Uterus (tissue), 4 donors: ENCODE data around the gene BABAM2. TPM values are rescaled to one million over a fixed set of nuclear protein-coding genes. Genes with fewer than 3 reads are reported as not detected.
"Not testable (repeated sequence)": the region's sequence is repeated elsewhere in the genome, so short reads cannot be mapped to it uniquely, and the experiment has no call there.

ENCODE experiments used
- DNase-seq, 2 donors: peaks; one replicate each; pipeline ENCODE4 v3.0.0-alpha.2; 2019 to 2020
- H3K27ac ChIP-seq, 2 donors: fragments of 200-600 bp; sonication (generic); 1 replicate in 1 of 2; 2 replicates in 1 of 2; pipeline ENCODE4 v1.5.1; 2016 to 2018
- H3K27me3 ChIP-seq, 2 donors: fragments of 200-600 bp; sonication (generic); one replicate each; pipeline ENCODE4 v1.5.1; 2018 to 2019; ENCODE audit warnings: control low read depth in 1 of 2
- H3K36me3 ChIP-seq, 2 donors: fragments of 200-600 bp; sonication (generic); one replicate each; pipeline ENCODE4 v1.5.1; 2019; ENCODE audit warnings: control low read depth in 1 of 2
- H3K4me1 ChIP-seq, 2 donors: fragments of 200-600 bp; sonication (generic); one replicate each; pipeline ENCODE4 v1.5.1; 2018 to 2019; ENCODE audit warnings: control low read depth in 1 of 2
- H3K4me3 ChIP-seq, 2 donors: fragments of 200-600 bp; sonication (generic); 1 replicate in 1 of 2; 2 replicates in 1 of 2; pipeline ENCODE4 v1.5.1; 2018 to 2019; ENCODE audit warnings: mild to moderate bottlenecking in 1 of 2
- H3K9me3 ChIP-seq, 2 donors: fragments of 200-600 bp; sonication (generic); one replicate each; pipeline ENCODE4 v1.5.1; 2019; ENCODE audit warnings: control low read depth in 1 of 2
- CTCF ChIP-seq, 4 experiments: fragments of 200-600 bp in 2 of 4; fragments of 450-650 bp in 2 of 4; sonication (generic) in 2 of 4; IDR thresholded peaks; one replicate each; pipeline ENCODE4 v1.5.1; 2016 to 2019; ENCODE audit warnings: antibody characterized with exemption in 4 of 4, mild to moderate bottlenecking in 2 of 4, moderate library complexity in 1 of 4
- POLR2A ChIP-seq, 2 donors: fragments of 450-650 bp; IDR thresholded peaks; one replicate each; pipeline ENCODE4 v1.6.1; 2016; ENCODE audit warnings: antibody characterized with exemption in 2 of 2, mild to moderate bottlenecking in 1 of 2, moderate library complexity in 1 of 2
- intact Hi-C: fragments of 100-400 bp; cut with DNase I; formaldehyde crosslinking; loops from one replicate; pipeline ENCODE4 v1.15.1; 2023; ENCODE audit warnings: low total_unique reads
- total RNA-seq, 4 donors: library from RNA; depleted of rRNA in 3 of 4; stranded (reverse); fragments of >200 nt in 3 of 4; gene quantifications; one replicate each; pipeline versions ENCODE4 v1.1.0 to v1.2.4, GENCODE V29; 2014 to 2023
- donor health status: DM: yes; HTN: yes; CAD: no.

BABAM2 gene
- total RNA-seq, 4 donors from 2014 or later = 24.1 to 62.1 (median 32.5) TPM

DNA sequence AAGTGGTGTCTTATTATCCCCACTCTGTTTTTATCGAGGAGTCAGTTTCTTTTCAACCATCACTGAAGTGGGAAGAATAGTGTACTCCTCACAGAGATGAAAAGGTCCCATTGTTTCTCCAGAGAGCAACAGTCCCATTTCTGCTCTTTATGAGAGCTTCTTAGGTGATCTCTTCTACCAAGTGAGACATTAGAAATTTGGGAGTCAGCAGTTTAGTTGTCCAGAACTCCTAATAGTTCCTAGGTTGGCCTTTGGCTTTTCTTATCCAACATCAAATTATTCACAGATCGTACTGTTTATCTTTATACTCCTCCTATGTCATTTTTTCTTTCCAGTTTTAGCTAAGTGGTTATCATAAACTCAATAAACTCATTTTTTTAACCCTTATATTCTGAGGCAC, 213.1 kb downstream of the BABAM2 start:
- H3K4me3 ChIP-seq = no peak overlapping the region
- no peak for TF ChIP-seq POLR2A (IDR thresholded peaks at IDR 0.05)
- TF ChIP-seq CTCF (IDR thresholded peaks at IDR 0.05) = no peak
- intact Hi-C loops = no loop called here
- DNase-seq = no peak
- peaks cover 0 to 8% of the 10 kb centered on the region in 2 donors for H3K4me1 ChIP-seq
- H3K36me3 ChIP-seq = no peaks in the 10 kb centered on the region
- H3K27ac ChIP-seq = peak overlapping the region in 1 of 2 donors; percentile 60
- H3K27me3 ChIP-seq = no peaks in the 10 kb centered on the region
- H3K9me3 ChIP-seq = no peaks in the 10 kb centered on the region

- no peak for DNase-seq
Observed at GRCh38 chr2:28108143-28108542, 217.6 kb downstream of the BABAM2 start.

DNA sequence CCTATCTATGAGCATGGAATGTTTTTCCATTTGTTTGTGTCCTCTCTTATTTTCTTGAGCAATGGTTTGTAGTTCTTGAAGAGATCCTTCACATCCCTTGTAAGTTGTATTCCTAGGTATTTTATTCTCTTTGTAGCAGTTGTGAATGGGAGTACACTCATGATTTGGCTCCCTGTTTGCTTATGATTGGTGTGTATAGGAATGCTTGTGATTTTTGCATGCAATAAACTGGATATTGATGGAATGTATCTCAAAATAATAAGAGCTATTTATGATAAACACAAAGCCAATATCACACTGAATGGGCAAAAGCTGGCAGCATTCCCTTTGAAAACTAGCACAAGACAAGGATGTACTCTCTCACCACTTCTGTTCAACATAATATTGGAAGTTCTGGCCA, 223.2 kb downstream of the BABAM2 start:
- H3K4me1 ChIP-seq, H3K27me3 ChIP-seq, intact Hi-C loops, H3K4me3 ChIP-seq, DNase-seq, H3K9me3 ChIP-seq, H3K27ac ChIP-seq, H3K36me3 ChIP-seq: not testable (repeated sequence)

More at GRCh38 chr2:28108143-28108542, 217.6 kb downstream of the BABAM2 start:
- peaks cover 0 to 4% of the 10 kb centered on the region in 2 donors for H3K4me1 ChIP-seq
- H3K36me3 ChIP-seq = no peaks in the 10 kb centered on the region
- no peak overlapping the region for H3K4me3 ChIP-seq
- no peaks in the 10 kb centered on the region for H3K9me3 ChIP-seq
- peak overlapping the region in 1 of 2 donors; percentile 3 for H3K27ac ChIP-seq
- TF ChIP-seq POLR2A (IDR thresholded peaks at IDR 0.05) (no peak), CTCF (IDR thresholded peaks at IDR 0.05) (no peak)
- no peaks in the 10 kb centered on the region for H3K27me3 ChIP-seq
- intact Hi-C loops = no loop called here

DNA sequence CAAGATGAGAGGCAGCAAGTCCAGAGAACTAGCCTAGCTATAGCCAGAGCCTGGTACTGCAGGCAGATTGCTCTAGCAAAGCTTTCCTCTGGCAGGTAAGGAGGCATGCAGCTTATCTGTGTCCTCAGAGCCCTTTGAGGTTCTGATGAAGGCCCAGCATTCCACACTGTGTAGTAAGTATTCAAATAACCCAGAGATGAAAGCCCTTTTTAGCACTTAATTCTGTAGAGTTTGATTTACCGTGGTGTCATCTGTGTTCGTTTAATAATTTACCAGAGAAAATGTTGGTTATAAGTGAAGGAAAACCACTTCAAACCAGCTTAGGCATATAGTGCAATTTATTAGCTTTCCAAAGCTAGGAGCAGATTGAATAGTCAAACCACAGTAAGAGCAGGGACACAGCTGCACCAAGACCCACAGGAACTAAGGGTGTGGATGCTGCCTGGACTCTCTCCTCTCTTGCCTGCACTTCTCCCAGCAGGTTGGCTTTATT, 226.6 kb downstream of the BABAM2 start:
- intact Hi-C loops = no loop called here
- Histone ChIP-seq H3K4me1 (no peaks in the 10 kb centered on the region), H3K36me3 (no peaks in the 10 kb centered on the region)

DNA sequence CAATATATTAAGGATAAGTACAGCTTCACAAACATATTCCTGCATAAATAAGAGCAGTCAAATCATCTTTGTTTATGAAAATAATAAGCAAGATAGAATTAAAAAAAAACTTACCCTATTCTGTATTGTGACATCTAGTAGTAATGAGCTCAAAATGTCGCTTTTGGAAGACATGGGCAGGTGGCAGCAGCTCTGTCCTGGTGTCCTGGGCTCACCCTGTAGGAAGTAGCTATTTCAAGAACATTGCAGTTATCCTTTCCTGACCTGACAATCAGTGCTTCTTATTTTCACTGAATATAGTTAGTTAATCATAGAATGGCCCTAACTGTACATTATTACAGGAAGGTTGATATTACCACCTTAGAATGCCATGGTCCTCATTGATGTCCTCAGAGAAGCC, 229.1 kb downstream of the BABAM2 start:
- DNase-seq = no peak
- Histone ChIP-seq H3K9me3 (no peaks in the 10 kb centered on the region), H3K27me3 (no peaks in the 10 kb centered on the region), H3K4me3 (no peak overlapping the region), H3K4me1 (no peaks in the 10 kb centered on the region), H3K36me3 (no peaks in the 10 kb centered on the region), H3K27ac (no peak overlapping the region)
- intact Hi-C loops = no loop called here
- TF ChIP-seq POLR2A (IDR thresholded peaks at IDR 0.05) (no peak), CTCF (IDR thresholded peaks at IDR 0.05) (no peak)

More for the DNA sequence above, 226.6 kb downstream of the BABAM2 start:
- Histone ChIP-seq H3K27ac (no peak overlapping the region), H3K4me3 (no peak overlapping the region), H3K27me3 (no peaks in the 10 kb centered on the region), H3K9me3 (no peaks in the 10 kb centered on the region)
- no peak for DNase-seq
- TF ChIP-seq CTCF (IDR thresholded peaks at IDR 0.05) (no peak), POLR2A (IDR thresholded peaks at IDR 0.05) (no peak)
